GM12872 (cell line): ENCODE data around the gene TSPAN8.

Experiments
- CTCF ChIP-seq: IDR thresholded peaks from 3 replicates; pipeline ENCODE4 v1.5.1; 2011; ENCODE audit warnings: low read depth, mild to moderate bottlenecking, low read length, moderate library complexity; ENCODE audit not compliant: insufficient read depth

Gene TSPAN8

GRCh38 chr12:71191509-71192196 is 33.9 kb upstream of the TSPAN8 start:
- TF ChIP-seq CTCF, result no peak

DNA sequence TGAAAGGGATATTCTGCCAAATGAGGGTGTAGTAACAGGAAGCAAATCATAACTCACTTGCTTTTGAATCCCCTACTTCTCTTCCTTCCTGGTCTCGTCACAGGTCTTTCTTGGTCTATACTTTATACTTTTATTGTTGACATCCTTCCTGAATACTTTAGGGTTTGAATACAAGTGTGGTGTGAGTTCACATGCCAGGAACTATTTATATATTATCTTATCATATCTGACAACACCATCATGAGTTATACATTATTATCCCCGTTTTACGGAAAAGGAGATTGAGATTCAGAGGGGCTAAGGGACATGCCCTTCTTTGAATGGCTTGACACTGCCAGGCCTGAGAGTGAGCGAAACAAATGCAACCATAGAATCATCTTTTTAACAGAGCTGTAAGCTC is 33.0 kb upstream of the TSPAN8 start:
- no peak for TF ChIP-seq CTCF

DNA sequence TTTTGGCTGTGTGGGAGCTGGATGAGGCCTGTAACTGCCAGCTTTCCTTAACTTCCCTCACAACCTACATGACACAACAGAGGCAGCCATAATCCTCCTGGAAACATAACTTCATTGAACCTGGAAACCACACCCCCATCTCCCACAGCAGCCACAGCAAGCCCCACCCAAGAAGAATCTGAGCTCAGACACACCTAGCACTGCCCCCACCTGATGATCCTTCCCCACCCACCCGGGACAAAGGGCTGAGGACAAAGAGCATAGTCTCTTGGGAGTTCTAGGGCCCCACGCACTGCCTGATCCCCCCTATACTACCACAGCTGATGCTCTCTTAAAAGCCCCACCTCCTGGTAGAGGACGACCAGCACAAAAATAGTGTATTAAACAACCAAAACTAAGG is 29.6 kb upstream of the TSPAN8 start:
- no peak for TF ChIP-seq CTCF

DNA sequence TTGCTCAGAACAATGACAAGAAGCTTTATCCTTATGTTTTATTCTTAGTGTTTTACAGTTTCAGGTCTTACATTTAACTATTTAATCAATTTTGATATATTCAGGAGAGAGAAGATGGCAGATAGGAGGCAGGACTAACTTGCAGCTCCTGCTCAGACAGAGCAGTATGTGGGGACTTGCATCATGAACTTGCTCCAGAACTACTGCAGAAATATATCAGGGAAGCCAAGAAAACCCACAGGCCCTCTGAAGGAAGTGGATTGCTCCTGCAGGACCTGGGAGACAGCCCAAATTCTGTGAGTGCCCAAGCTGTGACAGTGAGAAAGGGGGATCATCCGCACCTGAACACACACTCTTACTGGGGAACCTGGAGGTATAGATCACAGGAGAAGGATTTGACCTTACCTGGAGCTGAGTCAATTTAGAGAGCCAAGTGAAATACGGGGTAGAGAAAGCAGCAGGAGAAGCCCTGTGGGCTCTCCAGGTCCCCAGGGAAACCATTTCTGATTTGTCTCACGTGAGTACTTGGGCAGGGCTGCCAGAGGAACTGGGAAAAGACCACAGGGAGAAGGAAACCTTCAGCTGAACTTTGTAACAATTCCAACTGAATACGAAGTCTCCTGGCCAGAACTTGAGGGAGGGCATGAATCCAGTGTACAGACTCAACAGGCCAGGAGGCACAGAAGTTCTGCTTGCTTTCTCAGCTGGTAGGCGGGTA is 28.9 kb upstream of the TSPAN8 start:
- TF ChIP-seq CTCF, result no peak

DNA sequence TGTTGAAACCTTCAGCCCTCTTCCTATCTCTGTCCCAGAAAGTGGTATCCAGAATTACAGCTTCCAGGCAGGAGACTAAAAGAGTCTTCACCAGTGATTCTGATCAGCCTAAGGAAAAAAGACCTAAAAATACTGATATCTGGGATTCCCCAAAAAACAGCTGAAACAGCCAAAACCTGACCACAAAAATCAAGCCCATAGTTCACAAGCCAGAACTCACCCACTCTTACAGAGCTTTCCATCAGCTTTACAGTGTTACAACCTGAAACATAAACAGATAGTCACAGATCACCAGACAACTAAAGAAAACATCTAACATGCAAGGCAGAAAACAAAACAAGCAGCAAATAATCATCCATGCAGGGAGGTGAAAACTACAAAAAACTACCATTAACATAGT is 26.0 kb upstream of the TSPAN8 start:
- no peak for TF ChIP-seq CTCF

- TF ChIP-seq CTCF, result no peak
These were observed 25.2 kb upstream of the TSPAN8 start for GRCh38 chr12:71183018-71183417.

DNA sequence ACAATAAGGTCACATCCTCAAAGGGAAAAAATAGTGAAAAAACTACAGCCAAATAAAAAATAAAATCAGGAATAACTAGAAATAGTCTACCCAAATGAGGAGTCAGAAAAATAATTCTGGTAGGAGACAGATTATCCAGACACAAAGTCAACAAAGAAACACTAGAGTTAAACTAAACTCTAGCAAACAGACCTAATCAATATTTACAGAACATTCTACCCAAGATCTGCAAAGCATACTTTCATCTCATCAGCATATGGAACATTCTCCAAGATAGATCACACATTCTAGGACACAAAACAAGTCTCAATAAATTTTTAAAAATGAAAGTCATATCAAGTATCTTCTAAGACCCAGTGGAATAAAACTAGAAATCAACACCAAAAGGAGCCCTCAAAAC is 20.4 kb upstream of the TSPAN8 start:
- TF ChIP-seq CTCF, result no peak
